ENCODE data around the gene SCYL1. TPM values are rescaled to one million over a fixed set of nuclear protein-coding genes. Genes with fewer than 3 reads are reported as not detected.

Gene SCYL1
- polyA plus RNA-seq, 1 donor from 2014 or later: 34.0 TPM

DNA sequence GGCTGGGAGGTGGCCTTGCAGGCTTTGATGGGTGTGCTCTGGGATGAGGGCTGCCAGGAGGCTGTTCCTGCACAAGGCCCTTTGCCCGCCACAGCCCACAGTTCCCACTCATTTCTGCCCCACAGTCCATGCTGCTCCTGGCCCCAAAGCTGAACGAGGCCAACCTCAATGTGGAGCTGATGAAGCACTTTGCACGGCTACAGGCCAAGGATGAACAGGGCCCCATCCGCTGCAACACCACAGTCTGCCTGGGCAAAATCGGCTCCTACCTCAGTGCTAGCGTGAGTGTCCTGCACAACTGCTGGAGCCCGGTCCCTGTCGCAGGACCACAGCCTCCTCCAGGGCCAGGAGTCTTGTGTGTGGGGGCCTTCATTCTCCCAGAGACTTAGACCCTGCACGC, 10.2 kb downstream of the SCYL1 start:
- H3K27ac Mint-ChIP-seq: peak overlapping the region in 1 of 3 donors; percentile 42
- no peaks in the 10 kb centered on the region for H3K9me3 Mint-ChIP-seq
- no peaks in the 10 kb centered on the region for H3K27me3 Mint-ChIP-seq
- peaks cover 0 to 7% (median 5%) of the 10 kb centered on the region in 3 donors for H3K4me1 Mint-ChIP-seq
- H3K4me3 Mint-ChIP-seq: no peak overlapping the region
- H3K36me3 Mint-ChIP-seq: no peaks in the 10 kb centered on the region

DNA sequence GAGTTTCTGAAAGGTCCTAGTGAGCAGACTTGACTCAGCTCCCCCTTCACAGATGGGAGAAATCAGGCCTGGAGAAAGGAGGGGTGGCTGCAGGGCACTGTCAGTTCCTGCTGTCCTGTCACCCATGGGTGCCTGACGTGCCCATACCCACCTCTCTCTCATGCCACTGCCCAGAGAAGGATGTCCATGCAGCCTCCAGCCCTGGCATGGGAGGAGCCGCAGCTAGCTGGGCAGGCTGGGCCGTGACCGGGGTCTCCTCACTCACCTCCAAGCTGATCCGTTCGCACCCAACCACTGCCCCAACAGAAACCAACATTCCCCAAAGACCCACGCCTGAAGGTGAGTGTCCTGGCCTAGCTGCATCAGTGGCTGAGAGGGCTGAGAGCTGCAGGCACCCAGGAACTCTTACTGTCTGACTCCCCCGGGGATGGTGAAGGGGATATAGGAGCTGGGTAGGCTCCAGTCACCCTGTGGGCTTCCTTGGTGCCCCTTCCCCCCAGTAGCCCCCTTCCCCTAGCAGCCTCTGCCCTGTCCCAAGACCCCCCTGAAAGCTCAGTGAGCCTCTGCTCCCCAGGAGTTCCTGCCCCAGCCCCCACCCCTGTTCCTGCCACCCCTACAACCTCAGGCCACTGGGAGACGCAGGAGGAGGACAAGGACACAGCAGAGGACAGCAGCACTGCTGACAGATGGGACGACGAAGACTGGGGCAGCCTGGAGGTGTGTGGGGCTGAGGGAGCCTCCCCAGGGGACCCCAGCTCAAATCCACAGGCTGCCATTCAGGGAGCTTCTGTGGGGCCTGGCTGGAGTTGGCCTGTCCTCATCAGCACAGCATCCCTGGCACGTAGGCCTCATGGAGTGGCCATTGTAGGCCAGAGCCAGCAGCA, 11.8 kb downstream of the SCYL1 start:
- Mint-ChIP-seq H3K27me3 (no peaks in the 10 kb centered on the region), H3K27ac (peak overlapping the region in 2 of 3 donors; percentile 14 to 59), H3K4me3 (peak overlapping the region in 1 of 4 donors; percentile 86), H3K9me3 (no peaks in the 10 kb centered on the region), H3K4me1 (peaks cover 5 to 11% (median 6%) of the 10 kb centered on the region in 3 donors), H3K36me3 (no peaks in the 10 kb centered on the region)

GRCh38 chr11:65537296-65537597, 12.4 kb downstream of the SCYL1 start:
- H3K4me3 Mint-ChIP-seq: peak overlapping the region in 1 of 4 donors; percentile 86
- H3K4me1 Mint-ChIP-seq: peaks cover 8 to 11% (median 9%) of the 10 kb centered on the region in 3 donors
- H3K27me3 Mint-ChIP-seq: no peaks in the 10 kb centered on the region
- no peaks in the 10 kb centered on the region for H3K9me3 Mint-ChIP-seq
- no peaks in the 10 kb centered on the region for H3K36me3 Mint-ChIP-seq
- peak overlapping the region in 2 of 3 donors; percentile 14 to 59 for H3K27ac Mint-ChIP-seq

- H3K27me3 Mint-ChIP-seq: no peaks in the 10 kb centered on the region
- H3K27ac Mint-ChIP-seq: no peak overlapping the region
- H3K36me3 Mint-ChIP-seq: no peaks in the 10 kb centered on the region
- H3K9me3 Mint-ChIP-seq: no peaks in the 10 kb centered on the region
- H3K4me1 Mint-ChIP-seq: peaks cover 8 to 11% (median 9%) of the 10 kb centered on the region in 3 donors
- peak overlapping the region in 3 of 4 donors; percentile 37 to 86 (median 60) for H3K4me3 Mint-ChIP-seq
Measured at GRCh38 chr11:65537620-65538231, 12.8 kb downstream of the SCYL1 start.

- peak overlapping the region; percentile 30 to 88 (median 86) for H3K4me3 Mint-ChIP-seq
- peaks cover 8 to 11% (median 9%) of the 10 kb centered on the region in 3 donors for H3K4me1 Mint-ChIP-seq
- no peaks in the 10 kb centered on the region for H3K9me3 Mint-ChIP-seq
- peak overlapping the region in 1 of 3 donors; percentile 78 for H3K27ac Mint-ChIP-seq
- no peaks in the 10 kb centered on the region for H3K27me3 Mint-ChIP-seq
- no peaks in the 10 kb centered on the region for H3K36me3 Mint-ChIP-seq
Measured at GRCh38 chr11:65538232-65538914, 13.5 kb downstream of the SCYL1 start.

DNA sequence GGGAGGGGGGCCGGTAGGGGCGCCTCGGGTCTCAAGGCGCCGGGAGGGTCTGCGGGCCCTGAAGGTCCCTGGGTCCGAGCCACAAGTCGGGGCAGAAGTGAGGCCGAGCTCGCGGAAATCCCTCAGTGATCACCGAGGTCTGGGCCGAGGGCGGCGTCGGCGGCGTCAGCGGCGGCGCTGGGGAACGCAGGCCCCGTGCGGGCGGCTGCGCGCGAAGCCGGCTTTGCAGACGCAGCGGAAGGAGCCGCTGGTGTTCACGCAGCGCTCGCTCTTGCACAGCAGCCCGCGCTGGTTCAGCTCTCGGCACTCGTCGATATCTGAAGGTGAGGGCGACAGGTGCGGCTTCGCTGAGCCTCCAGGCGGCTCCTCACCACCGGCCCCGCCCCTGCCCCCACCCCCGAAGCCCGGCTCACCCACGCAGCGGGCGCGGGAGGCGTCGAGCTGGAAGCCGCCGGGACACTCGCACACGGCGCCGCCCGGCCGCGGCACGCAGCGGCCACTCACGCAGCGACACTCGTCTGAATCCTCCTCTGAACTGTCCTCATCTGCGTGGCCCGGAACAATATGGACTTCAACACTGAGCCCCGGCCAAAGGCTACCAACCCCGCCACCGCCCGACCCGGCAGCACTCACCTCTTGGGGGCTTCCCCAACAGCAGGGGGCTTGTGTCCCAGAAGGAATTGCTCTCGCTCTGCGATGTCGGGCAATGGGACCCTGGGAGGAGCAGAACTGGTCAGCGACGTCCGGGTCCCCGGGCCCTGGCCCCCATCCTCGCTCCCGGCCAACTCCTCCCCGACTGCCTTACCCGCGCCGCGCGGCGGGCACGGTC, 14.2 kb downstream of the SCYL1 start:
- Mint-ChIP-seq H3K4me1 (peaks cover 9 to 11% (median 10%) of the 10 kb centered on the region in 3 donors), H3K27me3 (no peaks in the 10 kb centered on the region), H3K9me3 (no peaks in the 10 kb centered on the region), H3K36me3 (no peaks in the 10 kb centered on the region), H3K4me3 (peak overlapping the region in 3 of 4 donors; percentile 44 to 88 (median 86)), H3K27ac (peak overlapping the region in 1 of 3 donors; percentile 78)

DNA sequence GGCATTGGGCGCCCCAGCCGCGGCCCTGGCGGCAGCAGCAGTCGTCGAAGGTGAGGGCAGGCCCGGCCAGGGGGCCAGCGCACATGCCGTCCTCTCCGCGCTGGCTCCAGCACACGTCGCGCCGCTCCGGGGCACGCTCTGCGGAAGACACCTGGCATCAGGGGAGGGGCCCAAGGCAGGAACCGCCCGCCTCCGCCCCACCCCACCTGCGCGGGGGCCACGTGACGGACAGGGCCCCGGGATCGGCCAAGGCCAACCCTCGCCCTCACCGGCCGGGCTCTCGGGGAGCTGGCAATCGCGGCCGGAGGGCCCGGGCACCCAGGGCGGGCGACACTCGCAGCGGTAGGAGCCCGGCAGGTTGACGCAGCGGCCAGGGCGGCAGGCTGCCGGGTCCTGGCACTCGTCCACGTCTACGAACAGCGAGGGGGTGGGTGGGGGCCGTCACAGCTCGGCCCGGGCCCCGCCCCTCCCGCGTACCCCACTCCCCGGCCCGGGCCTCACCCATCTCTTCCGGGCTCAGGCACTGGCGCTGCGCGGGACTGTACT, 14.9 kb downstream of the SCYL1 start:
- no peaks in the 10 kb centered on the region for H3K36me3 Mint-ChIP-seq
- H3K4me3 Mint-ChIP-seq: peak overlapping the region; percentile 88 to 95 (median 93)
- no peaks in the 10 kb centered on the region for H3K27me3 Mint-ChIP-seq
- peak overlapping the region; percentile 85 to 96 (median 93) for H3K27ac Mint-ChIP-seq
- H3K9me3 Mint-ChIP-seq: no peaks in the 10 kb centered on the region
- H3K4me1 Mint-ChIP-seq: peaks cover 4 to 12% (median 11%) of the 10 kb centered on the region in 3 donors

DNA sequence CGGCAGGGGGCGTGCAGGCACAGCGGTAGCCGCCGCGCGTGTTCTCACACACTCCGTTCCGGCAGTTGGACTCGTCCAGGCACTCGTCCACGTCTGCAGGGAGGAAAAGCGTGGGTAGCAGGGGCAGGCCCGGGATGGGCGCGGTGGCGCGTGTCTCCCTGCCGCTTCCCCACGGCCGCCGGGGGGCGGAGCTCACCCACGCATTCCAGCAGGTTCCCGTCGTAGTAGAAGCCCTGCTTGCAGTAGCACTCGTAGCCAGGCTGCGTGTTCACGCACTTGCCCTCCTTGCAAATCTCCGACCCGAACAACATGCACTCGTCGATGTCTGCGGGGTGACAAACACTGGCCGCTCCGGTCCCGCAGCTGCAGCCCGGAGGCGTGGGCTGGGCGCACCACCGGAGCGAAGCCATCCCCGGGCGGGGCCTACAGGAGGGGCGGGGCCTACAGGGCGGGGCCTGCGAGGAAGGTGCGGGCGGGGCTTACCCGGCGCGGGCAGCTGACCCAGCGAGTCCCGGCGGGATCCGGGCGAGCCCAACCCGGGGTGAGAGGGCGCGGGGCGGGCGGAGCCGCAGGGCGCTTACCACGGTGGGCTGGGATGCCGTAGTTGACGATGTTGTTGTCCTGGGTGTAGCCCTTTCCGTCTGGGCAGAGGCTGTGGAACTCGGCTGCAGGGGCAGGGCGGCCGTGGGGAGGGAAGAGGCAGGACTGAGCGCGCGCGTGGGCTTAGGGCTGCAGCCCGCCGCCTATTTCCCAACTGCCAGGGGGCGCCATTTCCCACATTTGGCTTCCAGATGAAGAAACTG, 15.6 kb downstream of the SCYL1 start:
- Mint-ChIP-seq H3K27ac (peak overlapping the region; percentile 85 to 96 (median 93)), H3K4me3 (peak overlapping the region; percentile 88 to 95 (median 93)), H3K27me3 (no peaks in the 10 kb centered on the region), H3K36me3 (no peaks in the 10 kb centered on the region), H3K4me1 (peaks cover 6 to 14% (median 12%) of the 10 kb centered on the region in 3 donors), H3K9me3 (no peaks in the 10 kb centered on the region)

- Mint-ChIP-seq H3K4me1 (peaks cover 14 to 21% (median 17%) of the 10 kb centered on the region in 3 donors), H3K9me3 (no peaks in the 10 kb centered on the region), H3K27ac (peak overlapping the region; percentile 85 to 96 (median 93)), H3K27me3 (no peaks in the 10 kb centered on the region), H3K36me3 (no peaks in the 10 kb centered on the region), H3K4me3 (peak overlapping the region; percentile 88 to 95 (median 93))
Measured at GRCh38 chr11:65541093-65541982, 16.5 kb downstream of the SCYL1 start.

- H3K27me3 Mint-ChIP-seq: no peaks in the 10 kb centered on the region
- peaks cover 16 to 23% (median 19%) of the 10 kb centered on the region in 3 donors for H3K4me1 Mint-ChIP-seq
- peak overlapping the region in 1 of 4 donors; percentile 92 for H3K4me3 Mint-ChIP-seq
Measured at GRCh38 chr11:65542738-65543390, 18.0 kb downstream of the SCYL1 start.

DNA sequence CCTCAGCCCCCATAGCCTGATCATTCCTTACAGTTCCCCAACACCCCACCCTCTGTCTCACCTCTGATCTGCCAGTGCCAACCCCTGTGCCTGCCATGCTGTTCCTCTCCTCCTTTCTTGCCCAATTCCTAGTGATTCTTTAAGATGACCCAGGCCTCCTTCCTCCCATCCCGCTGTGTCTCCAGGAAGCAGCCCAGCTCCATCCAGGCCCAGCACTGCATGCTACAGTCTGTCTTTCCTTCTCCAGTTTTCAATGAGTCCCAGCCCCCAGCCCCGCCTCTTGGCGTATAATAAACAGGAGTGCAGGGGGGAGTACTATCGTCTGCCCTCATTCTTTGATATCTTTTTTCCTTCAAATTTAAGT, 21.0 kb downstream of the SCYL1 start:
- no peaks in the 10 kb centered on the region for H3K27me3 Mint-ChIP-seq
- no peaks in the 10 kb centered on the region for H3K36me3 Mint-ChIP-seq
- H3K4me3 Mint-ChIP-seq: peak overlapping the region in 3 of 4 donors; percentile 54 to 81 (median 73)
- H3K9me3 Mint-ChIP-seq: no peaks in the 10 kb centered on the region
- peak overlapping the region; percentile 91 to 96 (median 96) for H3K27ac Mint-ChIP-seq
- H3K4me1 Mint-ChIP-seq: peaks cover 19 to 32% (median 29%) of the 10 kb centered on the region in 3 donors

More at GRCh38 chr11:65542738-65543390, 18.0 kb downstream of the SCYL1 start:
- Mint-ChIP-seq H3K9me3 (no peaks in the 10 kb centered on the region), H3K27ac (peak overlapping the region in 1 of 3 donors; percentile 79), H3K36me3 (no peaks in the 10 kb centered on the region)

DNA sequence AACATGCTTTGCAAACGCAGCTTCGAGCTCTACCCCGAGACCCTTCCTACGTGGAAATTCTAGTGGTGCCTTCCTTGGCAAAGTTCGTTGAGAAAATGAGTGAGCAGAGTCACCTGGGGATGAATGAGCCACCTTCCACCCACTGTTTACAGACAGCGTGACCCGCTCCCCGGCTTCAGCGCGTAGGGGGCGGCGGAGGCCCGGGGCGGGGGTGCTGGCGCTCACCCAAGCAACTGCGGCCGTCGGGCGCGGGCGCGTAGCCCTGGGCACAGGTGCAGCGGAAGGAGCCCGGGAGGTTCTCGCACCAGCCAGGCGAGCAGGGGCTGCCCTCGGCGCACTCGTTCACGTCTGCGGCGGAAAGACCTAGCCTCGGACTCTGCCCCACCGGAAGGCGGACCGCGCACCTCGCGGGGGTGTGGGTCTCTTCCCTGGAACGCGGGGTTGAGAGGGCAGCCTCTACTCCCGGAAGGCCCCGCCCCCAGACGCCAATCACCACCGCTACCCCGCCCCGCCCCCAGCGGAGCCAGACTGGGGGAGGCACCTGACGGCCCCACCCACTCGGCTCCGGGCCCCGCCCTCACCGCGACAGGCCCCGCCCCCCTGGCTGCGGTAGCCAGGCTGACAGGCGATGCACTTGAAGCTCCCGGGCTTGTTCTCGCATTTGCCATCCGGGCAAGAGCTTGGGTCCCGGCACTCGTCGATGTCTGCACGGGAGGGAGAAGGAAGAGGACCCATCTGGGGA, 21.5 kb downstream of the SCYL1 start:
- Mint-ChIP-seq H3K27me3 (no peaks in the 10 kb centered on the region), H3K4me1 (peaks cover 19 to 30% (median 29%) of the 10 kb centered on the region in 3 donors), H3K27ac (peak overlapping the region; percentile 91 to 96 (median 96)), H3K36me3 (no peaks in the 10 kb centered on the region), H3K4me3 (peak overlapping the region; percentile 54 to 88 (median 77)), H3K9me3 (no peaks in the 10 kb centered on the region)

Measured in IgD-negative memory B cell (primary cell).